ENCODE data around the gene SLC25A43. TPM values are rescaled to one million over a fixed set of nuclear protein-coding genes. Genes with fewer than 3 reads are reported as not detected.
A peak's percentile ranks its signal among the peaks of the same experiment; 100 is the strongest.
"Not testable (repeated sequence)": the region's sequence is repeated elsewhere in the genome, so short reads cannot be mapped to it uniquely, and the experiment has no call there.

Gene SLC25A43
- total RNA-seq, 1 experiment from 2014 or later: 15.7 TPM

- DNase-seq (ENCODE audit: low read depth): peak; percentile 87
Measured at GRCh38 chrX:119467842-119468550, 68.9 kb downstream of the SLC25A43 start, which contains the start of gene SLC25A5. SLC25A5 (plus strand) TSS chrX:119468444; CDS start chrX:119468516, 72 bp downstream.

DNA sequence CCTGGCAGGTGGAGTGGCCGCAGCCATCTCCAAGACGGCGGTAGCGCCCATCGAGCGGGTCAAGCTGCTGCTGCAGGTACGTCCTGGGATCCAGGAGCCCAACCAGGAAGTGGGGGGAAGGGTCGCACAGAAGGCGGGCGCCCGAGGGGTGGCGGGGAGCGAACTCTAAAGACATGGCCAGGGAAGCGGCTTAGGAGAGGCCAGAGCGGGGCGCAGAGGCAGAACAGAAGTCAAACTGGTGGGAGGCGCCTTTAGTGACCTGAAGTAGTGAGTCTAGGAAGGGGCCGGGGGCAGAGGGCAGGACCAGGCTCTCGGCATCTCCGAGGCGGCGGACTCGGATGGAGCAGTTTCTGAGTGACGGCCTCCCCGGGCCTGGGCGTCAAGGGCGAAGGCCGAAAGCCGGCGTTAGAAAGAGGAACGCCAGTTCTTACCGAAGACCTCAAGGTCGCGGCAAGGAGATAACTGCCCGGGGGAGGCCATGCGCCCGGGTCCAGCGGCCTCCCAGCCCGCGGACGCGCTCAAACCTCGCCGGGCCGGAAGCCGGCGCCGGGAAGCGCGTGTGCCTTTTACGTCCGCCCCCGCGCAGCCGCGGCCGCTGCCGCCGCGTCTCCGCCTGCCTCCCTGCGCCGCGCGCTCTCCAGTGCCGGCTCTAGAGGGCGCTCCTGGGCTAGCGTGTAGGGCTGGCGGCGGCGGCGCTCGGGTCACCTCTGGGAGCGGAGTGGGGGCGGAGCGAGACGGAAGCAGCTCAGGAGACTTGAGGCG, 69.6 kb downstream of the SLC25A43 start:
- DNase-seq (ENCODE audit: low read depth): peak; percentile 76

DNA sequence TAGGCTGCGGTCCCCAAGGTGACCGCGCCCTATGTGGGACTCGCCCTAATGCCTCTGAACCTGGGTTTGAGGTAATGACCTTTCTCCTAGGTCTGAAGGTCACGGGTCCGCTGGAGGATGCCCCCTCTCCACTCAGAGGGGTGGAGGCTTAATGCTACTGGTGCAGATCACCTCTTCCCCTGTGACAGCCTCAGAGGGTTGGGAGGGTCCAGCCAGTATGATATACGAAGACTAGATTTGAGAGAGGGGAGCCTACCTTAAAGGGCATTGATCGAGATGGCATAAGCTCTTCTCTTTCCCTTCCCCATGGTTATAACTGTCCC, 70.1 kb downstream of the SLC25A43 start:
- no peak for DNase-seq (ENCODE audit: low read depth)

GRCh38 chrX:119474615-119475388, 75.7 kb downstream of the SLC25A43 start:
- no peak for DNase-seq (ENCODE audit: low read depth)

DNA sequence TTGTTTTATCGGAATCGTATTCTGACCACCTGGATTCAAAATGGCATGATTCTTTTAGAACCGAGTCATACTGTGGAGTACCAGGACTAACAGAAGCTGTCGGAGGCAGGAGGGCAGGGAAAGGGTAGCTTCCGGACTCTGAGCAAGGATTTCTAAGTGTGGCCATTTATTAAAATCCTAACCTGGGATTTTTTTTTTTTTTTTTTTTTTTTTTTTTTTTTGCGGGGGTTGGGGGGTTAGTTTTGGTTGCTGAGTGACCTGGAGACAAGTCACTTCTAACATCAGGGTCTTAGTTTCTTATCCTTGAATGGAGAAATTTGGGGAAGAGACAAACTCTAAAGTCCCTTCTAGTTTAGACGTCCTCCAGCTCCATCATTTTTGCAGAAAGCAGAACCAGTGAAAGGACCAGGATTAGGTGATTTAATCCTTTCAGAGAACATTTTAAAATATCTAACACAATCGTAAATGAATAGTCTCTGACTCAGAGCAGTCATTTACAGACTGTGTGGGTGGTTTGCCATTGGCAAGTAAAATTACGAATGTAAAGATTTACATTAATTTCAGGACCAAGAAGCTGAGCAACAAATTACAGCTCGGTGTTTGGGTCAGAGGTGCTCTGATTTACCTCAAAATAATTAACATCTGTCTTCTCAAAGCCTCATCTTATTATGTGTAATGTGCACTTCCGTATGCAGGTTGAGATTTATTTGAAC, 76.4 kb downstream of the SLC25A43 start:
- no peak for DNase-seq (ENCODE audit: low read depth)

DNA sequence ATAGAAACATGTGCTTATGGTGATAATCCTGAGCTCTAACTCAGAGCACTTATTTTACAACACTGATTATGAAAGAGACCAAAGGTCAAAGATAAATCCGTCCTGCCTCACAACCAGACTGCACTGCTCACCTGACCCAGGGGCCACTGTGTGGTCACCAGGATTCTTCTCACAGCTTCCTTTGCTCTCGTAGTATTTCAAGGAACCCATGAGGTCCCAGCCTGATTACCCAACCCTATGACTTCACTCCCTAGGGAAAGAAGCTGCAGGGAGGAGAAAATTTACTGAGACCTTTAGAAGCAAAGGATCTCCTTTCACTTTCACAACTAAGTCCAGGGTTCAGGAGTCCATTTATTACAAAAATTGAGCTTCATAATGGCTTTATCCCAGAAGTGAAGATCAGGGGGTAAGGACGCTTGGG, 78.7 kb downstream of the SLC25A43 start:
- peak; percentile 46 for DNase-seq (ENCODE audit: low read depth)

- DNase-seq (ENCODE audit: low read depth): no peak
Measured at GRCh38 chrX:119478504-119478903, 79.4 kb downstream of the SLC25A43 start.

DNA sequence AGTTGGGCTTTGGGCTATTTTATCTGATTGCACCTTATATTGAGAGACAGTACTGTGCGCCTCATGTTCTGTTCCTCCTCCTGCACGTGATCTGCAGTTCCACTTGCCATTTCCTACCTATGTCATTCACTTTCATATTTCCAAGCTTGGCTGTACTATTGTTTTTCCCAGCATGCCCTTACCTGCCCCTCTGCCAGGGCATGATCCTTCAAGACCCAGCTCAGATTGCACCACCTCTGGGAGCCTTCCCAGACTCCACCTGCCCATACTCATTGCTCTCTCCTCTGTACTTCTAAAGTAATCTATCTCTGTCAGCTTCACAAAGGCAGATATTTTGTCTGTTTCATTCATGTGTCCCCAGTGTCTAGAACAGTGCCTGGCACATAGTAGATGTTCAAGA, 80.7 kb downstream of the SLC25A43 start:
- DNase-seq (ENCODE audit: low read depth): no peak

DNA sequence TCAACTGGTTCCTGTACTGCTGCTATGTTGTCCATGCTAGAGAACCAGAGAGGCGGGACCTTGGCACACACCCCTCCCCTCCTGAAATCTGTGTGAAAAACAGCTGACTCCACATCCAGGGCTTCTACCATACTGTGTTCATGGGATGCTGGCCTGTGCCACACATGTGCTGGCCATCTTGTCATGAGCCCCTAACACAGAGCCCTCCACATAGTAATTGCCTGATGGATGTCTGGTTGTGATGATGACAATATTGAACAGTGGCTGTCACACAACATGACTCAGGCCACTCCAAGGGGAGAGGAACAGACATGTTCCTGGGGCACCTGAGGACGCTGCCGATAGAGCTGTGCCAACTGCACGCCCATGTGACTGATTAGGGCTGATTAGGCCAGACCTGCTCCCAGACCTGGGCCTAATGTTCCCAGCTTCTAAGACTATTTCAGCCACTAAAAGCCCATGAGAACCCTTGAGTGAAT, 82.2 kb downstream of the SLC25A43 start:
- no peak for DNase-seq (ENCODE audit: low read depth)

GRCh38 chrX:119482041-119482440, 82.9 kb downstream of the SLC25A43 start:
- no peak for DNase-seq (ENCODE audit: low read depth)

DNA sequence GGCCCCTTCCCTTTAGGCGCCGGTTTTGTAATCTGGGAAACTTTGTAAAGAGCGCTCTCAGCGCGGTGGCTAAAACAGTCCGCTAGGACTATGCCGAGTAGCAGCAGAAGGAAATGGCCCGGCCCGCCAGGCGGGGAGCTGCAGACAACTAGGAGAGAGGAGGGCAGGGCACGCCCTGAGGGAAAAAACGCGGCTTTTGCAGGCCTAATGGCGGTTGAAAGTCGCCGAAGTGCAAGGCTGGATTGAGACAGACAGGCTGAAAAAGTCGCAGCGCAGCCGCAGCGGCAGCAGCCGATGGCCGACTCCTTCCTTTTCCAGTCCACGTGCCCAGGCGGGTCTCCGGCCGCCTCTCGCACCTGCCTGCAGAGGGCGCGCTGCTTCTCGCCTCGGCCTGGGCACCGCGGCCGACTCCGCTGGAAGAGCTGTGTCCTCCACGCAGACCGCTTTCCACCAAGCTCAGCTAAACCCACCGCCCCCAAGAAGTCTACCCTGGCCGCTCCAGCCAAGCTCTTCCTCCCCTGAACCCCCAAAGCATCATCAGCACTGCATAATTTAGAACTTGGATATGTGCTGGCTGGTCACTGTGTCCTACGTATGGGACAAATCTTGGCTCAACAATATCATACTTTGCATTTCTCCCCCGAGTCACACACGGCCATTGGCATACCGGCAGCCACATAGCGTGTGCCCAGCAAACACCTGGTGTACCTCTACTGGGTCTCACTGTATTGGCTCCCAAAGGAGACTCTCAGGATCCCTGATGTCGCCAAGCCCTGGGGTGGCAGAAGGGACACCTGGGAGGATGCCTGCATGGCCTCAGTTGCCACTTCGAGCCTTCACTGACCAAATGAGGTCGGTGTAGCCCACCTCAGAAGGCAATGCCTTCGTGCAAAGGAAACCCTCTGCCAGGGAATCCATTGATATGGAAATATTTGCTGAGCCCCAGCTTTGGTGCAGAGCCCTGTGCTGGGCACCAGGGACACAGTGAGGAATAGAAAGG, 83.6 kb downstream of the SLC25A43 start:
- DNase-seq (ENCODE audit: low read depth): no peak

DNA sequence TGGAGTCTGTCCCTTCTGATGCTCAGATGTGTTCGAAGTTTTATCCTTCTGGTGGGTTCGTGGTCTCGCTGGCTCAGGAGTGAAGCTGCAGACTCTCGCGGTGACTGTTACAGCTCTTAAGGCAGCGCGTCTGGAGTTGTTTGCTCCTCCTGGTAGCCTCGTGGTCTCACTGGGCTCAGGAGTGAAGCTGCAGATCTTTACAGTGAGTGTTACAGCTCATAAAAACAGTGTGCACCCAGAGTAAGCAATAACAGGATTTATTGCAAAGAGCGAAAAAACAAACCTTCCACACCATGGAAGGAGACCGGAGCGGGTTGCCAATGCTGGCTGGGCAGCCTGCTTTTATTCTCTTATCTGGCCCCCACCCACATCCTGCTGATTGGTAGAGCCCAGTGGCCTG, 87.6 kb downstream of the SLC25A43 start:
- DNase-seq (ENCODE audit: low read depth): peak; percentile 61

DNA sequence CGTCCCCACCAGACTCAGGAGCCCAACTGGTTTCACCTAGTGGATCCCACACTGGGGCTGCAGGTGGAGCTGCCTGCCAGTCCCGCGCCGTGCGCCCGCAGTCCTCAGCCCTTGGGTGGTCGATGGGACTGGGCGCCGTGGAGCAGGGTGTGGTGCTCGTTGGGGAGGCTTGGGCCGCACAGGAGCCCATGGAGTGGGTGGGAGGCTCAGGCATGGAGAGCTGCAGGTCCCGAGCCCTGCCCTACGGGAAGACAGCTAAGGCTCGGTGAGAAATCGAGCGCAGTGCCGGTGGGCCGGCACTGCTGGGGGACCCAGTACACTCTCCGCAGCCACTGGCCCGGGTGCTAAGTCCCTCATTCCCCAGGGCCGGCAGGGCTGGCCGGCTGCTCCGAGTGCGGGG, 88.6 kb downstream of the SLC25A43 start:
- not testable (repeated sequence) for DNase-seq (ENCODE audit: low read depth)

GRCh38 chrX:119488749-119489148, 89.6 kb downstream of the SLC25A43 start:
- peak; percentile 38 for DNase-seq (ENCODE audit: low read depth)

- peak; percentile 34 for DNase-seq (ENCODE audit: low read depth)
Measured at GRCh38 chrX:119489212-119490074, 90.3 kb downstream of the SLC25A43 start.

DNA sequence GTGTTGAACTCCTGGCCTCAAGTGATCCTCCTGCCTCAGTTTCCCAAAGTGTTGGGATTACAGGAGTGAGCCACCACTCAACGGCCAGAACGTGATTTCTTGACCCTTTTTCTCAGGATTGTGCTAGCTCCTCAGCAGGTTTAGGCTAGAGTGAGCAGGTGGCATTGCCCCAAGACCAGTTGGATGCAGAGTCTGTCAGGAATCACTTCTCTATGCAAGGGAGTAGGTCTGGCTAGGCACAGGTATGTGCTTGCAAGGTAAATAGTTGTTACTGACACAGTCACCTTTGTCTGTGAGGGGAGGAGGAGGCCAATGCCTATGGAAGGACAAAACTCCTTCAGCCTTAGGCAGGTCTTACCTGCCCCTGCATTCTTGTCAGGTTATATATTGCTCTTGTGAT, 93.3 kb downstream of the SLC25A43 start:
- no peak for DNase-seq (ENCODE audit: low read depth)

DNA sequence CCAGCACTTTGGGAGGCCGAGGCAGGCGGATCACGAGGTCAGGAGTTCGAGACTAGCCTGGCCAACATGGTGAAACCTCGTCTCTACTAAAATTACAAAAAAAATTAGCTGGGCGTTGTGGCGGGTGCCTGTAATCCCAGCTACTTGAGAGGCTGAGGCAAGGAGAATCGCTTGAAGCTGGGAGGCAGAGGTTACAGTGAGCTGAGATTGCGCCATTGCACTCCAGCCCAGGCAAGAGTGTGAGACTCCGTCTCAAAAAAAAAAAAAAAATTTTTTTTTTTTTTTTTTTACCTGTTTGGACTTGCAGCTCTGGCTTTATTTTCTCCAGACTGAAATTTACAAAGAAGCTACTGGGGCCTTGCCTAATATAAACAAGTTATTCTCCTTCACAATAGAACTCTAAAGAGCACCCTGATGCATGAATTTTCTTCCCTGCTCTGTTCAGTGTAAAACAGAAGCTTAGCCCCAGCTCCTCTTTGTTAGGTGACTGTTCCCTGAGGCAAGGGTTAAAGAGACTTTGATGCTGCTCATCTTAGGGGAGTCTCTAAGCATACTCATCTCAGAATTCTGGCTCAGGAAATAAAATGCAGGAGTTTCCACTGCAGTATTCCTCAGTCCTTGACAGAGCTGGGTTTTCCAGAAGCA, 94.8 kb downstream of the SLC25A43 start:
- not testable (repeated sequence) for DNase-seq (ENCODE audit: low read depth)
